ENCODE measurements around the gene SUPT16H.

DNA sequence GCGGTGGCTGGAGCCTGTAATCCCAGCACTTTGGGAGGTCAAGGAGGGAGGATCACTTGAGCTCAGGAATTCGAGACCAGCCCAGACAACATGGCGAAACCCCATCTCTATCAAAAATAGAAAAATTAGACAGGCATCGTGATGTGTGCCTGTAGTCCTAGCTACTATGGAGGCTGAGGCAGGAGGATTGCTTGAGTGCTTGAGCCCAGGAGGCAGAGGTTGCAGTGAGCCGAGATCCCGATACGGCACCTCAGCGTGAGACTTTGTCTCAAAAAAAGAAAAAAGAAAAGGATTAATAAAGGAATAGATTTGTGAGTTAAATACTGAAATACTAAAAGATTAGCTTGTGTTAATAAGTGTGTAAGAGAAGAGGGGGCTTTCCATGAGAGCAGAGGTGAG lies 74.6 kb downstream of the SUPT16H start:
- no peak for TF ChIP-seq EP300 (IDR thresholded peaks at IDR 0.05)
- TF ChIP-seq, protein P1, sequence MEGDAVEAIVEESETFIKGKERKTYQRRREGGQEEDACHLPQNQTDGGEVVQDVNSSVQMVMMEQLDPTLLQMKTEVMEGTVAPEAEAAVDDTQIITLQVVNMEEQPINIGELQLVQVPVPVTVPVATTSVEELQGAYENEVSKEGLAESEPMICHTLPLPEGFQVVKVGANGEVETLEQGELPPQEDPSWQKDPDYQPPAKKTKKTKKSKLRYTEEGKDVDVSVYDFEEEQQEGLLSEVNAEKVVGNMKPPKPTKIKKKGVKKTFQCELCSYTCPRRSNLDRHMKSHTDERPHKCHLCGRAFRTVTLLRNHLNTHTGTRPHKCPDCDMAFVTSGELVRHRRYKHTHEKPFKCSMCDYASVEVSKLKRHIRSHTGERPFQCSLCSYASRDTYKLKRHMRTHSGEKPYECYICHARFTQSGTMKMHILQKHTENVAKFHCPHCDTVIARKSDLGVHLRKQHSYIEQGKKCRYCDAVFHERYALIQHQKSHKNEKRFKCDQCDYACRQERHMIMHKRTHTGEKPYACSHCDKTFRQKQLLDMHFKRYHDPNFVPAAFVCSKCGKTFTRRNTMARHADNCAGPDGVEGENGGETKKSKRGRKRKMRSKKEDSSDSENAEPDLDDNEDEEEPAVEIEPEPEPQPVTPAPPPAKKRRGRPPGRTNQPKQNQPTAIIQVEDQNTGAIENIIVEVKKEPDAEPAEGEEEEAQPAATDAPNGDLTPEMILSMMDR (IDR thresholded peaks at IDR 0.05): no peak

Measured in ovary (tissue), 3 donors.